BE2C (cell line): ENCODE measurements around the gene CADM2.

Experiments used
- DNase-seq: peaks from one replicate; pipeline ENCODE4 v3.0.0-alpha.2; 2020
- H3K27me3 ChIP-seq: fragments of 250-450 bp; sonication (Bioruptor Pico); 2 replicates; pipeline ENCODE4 v1.5.1; 2020; ENCODE audit warnings: mild to moderate bottlenecking
- H3K36me3 ChIP-seq: fragments of 250-450 bp; sonication (Bioruptor Pico); 2 replicates; pipeline ENCODE4 v1.5.1; 2020; ENCODE audit warnings: mild to moderate bottlenecking
- H3K4me1 ChIP-seq: fragments of 250-450 bp; sonication (Bioruptor Pico); 2 replicates; pipeline ENCODE4 v1.5.1; 2020
- H3K4me3 ChIP-seq: 2 replicates; pipeline ENCODE4 v1.5.1; 2011; ENCODE audit warnings: low read depth, low read length
- H3K9me3 ChIP-seq: fragments of 250-450 bp; sonication (Bioruptor Pico); 2 replicates; pipeline ENCODE4 v1.5.1; 2020
- CTCF ChIP-seq: IDR thresholded peaks from 2 replicates; pipeline ENCODE4 v1.5.1; 2012; ENCODE audit warnings: mild to moderate bottlenecking, low read depth, low read length

The CADM2 gene

GRCh38 chr3:85433319-85433718, 474.5 kb downstream of the CADM2 start:
- H3K27me3 ChIP-seq = no peaks in the 10 kb centered on the region
- DNase-seq = no peak
- no peak overlapping the region for H3K4me3 ChIP-seq
- no peaks in the 10 kb centered on the region; the same call in 1 of the 2 replicates for H3K9me3 ChIP-seq
- TF ChIP-seq CTCF = no peak
- peaks cover 2% of the 10 kb centered on the region; the same call in 1 of the 2 replicates for H3K4me1 ChIP-seq
- H3K36me3 ChIP-seq = no peaks in the 10 kb centered on the region

DNA sequence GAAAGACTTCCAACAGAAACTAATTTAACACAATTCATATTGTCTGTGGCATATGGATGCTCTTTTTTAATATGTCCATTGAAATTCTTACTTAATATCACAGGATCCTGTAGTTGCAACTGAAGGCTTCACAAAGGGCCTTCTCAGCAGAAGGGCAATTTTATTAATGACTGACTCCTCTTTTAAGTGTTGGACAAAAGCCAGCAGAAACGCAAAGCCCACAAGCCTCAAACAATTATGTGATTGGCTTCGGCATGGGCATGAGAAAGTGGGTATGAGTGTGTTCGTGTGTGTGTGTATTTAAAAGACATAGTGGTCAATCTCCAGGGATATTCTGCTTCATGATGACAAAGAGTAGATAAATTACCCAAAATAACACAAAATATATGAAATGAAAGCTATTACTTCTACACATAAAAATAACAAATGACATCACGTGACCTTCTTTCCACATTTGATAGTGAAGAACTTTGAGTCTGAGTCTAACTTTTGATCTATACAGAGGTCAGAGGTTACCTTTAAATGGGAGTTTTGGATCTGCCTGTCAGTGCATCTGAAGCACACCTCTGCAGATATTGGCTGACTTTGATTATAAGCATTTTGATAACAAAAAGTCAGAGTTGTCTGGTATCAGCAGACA, 496.9 kb downstream of the CADM2 start:
- Histone ChIP-seq H3K4me1 (peaks cover 10% of the 10 kb centered on the region; the same call in 1 of the 2 replicates), H3K4me3 (no peak overlapping the region), H3K27me3 (no peaks in the 10 kb centered on the region), H3K9me3 (no peaks in the 10 kb centered on the region), H3K36me3 (no peaks in the 10 kb centered on the region)
- TF ChIP-seq CTCF = no peak
- no peak for DNase-seq

- Histone ChIP-seq H3K4me3 (no peak overlapping the region), H3K9me3 (no peaks in the 10 kb centered on the region), H3K36me3 (no peaks in the 10 kb centered on the region), H3K27me3 (no peaks in the 10 kb centered on the region), H3K4me1 (peaks cover 28% of the 10 kb centered on the region)
- no peak for TF ChIP-seq CTCF
- DNase-seq = no peak
These were observed 515.5 kb downstream of the CADM2 start for GRCh38 chr3:85474241-85474640.

GRCh38 chr3:85475346-85475745, 516.6 kb downstream of the CADM2 start:
- TF ChIP-seq CTCF = no peak
- H3K27me3 ChIP-seq = no peaks in the 10 kb centered on the region
- peaks cover 32% of the 10 kb centered on the region for H3K4me1 ChIP-seq
- DNase-seq = no peak
- H3K36me3 ChIP-seq = no peaks in the 10 kb centered on the region
- H3K9me3 ChIP-seq = no peaks in the 10 kb centered on the region
- no peak overlapping the region for H3K4me3 ChIP-seq

- peak; percentile 10 for DNase-seq
- Histone ChIP-seq H3K4me1 (peaks cover 29% of the 10 kb centered on the region), H3K27me3 (no peaks in the 10 kb centered on the region), H3K36me3 (no peaks in the 10 kb centered on the region), H3K9me3 (no peaks in the 10 kb centered on the region), H3K4me3 (no peak overlapping the region)
- no peak for TF ChIP-seq CTCF
These were observed 518.2 kb downstream of the CADM2 start for GRCh38 chr3:85476891-85477495.
